Stimulated activated CD4-positive, alpha-beta T cell treated with anti-CD3 and anti-CD28 coated beads, Interleukin-15, amount 100 ng/mL, for 1 hour (primary cell): Measurements from ENCODE around the gene EMC9.

ENCODE experiments used
- DNase-seq, 2 donors: peaks; one replicate each; pipeline ENCODE4 v3.0.0-alpha.2; 2020; ENCODE audit warnings: low read depth in 1 of 2, low spot score in 1 of 2

The EMC9 gene

GRCh38 chr14:24132061-24132685 lies 9.2 kb downstream of the EMC9 start:
- DNase-seq, result no peak

- DNase-seq, result no peak
These were observed 9.8 kb downstream of the EMC9 start for GRCh38 chr14:24131549-24131966.

GRCh38 chr14:24130717-24131548 lies 10.5 kb downstream of the EMC9 start:
- DNase-seq, result no peak

GRCh38 chr14:24130380-24130716 lies 11.0 kb downstream of the EMC9 start, which contains the start of gene FITM1:
Gene FITM1 (plus strand): TSS chr14:24130659. CDS start chr14:24131564, 905 bp downstream.
- DNase-seq, result no peak

- no peak for DNase-seq
These were observed 11.9 kb downstream of the EMC9 start for GRCh38 chr14:24129410-24129998.

- DNase-seq, result no peak
These were observed 13.7 kb downstream of the EMC9 start for GRCh38 chr14:24127673-24128072.

GRCh38 chr14:24126939-24127338 lies 14.5 kb downstream of the EMC9 start:
- DNase-seq, result no peak

GRCh38 chr14:24123424-24124417 lies 17.7 kb downstream of the EMC9 start:
- DNase-seq, result no peak

GRCh38 chr14:24122898-24123297 lies 18.5 kb downstream of the EMC9 start:
- no peak for DNase-seq

GRCh38 chr14:24122416-24122815 lies 19.0 kb downstream of the EMC9 start:
- no peak for DNase-seq

GRCh38 chr14:24121210-24121609 lies 20.2 kb downstream of the EMC9 start:
- no peak for DNase-seq

GRCh38 chr14:24119691-24120090 lies 21.7 kb downstream of the EMC9 start:
- no peak for DNase-seq

- DNase-seq, result no peak
These were observed 24.2 kb downstream of the EMC9 start for GRCh38 chr14:24117179-24117578.

GRCh38 chr14:24116128-24116814 lies 25.1 kb downstream of the EMC9 start:
- no peak for DNase-seq

- no peak for DNase-seq
These were observed 25.8 kb downstream of the EMC9 start for GRCh38 chr14:24115422-24116127.

GRCh38 chr14:24114532-24115421 lies 26.6 kb downstream of the EMC9 start, which contains the start of the genes DCAF11 and NRL:
Gene DCAF11 (plus strand): TSS chr14:24114777. CDS start chr14:24115595, 818 bp downstream.
Gene NRL (minus strand): TSS chr14:24114949. CDS start chr14:24082848, 32,101 bp downstream.
- peak; percentile 95 to 96 for DNase-seq

- DNase-seq, result peak; percentile 46 to 55
These were observed 27.4 kb downstream of the EMC9 start for GRCh38 chr14:24113801-24114531.

GRCh38 chr14:24113379-24113800 lies 28.0 kb downstream of the EMC9 start:
- DNase-seq, result no peak
